ENCODE results near the gene MRPS24.

DNA sequence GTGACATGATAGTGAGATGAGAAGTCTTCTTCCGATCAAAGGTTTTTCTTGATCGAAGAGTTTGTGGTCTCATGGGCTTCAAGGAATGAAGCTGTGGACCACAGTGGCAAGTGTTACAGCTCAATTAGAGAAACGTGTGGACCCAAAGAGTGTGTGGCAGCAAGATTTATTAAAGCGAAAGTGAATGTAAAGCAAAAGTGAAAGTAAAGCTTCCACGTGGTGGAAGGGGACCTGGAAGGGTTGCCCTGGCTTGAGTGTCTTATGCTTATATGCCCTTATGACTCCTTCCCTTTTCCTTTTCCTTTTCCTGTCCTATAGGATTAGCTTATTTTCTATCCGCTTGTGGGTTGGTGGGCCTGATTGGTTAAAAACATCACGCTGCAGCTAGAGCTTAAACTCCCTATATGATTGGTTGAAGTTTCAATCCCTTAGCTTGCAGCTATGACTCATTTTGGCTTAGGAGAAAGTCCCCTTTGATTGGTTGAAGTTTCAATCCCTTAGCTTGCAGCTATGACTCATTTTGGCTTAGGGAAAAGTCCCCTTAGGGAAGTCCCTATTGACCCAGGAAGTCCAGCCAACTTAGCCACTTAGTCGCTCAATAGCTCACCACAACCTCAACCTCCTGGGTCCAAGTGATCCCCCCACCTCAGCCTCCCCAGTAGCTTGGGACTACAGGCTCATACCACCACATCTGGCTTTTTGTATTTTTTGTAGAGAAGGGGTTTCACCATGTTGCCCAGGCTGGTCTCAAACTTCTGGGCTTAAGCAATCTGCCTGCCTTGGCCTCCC, 34.7 kb downstream of the MRPS24 start:
- TF ChIP-seq, protein P1, sequence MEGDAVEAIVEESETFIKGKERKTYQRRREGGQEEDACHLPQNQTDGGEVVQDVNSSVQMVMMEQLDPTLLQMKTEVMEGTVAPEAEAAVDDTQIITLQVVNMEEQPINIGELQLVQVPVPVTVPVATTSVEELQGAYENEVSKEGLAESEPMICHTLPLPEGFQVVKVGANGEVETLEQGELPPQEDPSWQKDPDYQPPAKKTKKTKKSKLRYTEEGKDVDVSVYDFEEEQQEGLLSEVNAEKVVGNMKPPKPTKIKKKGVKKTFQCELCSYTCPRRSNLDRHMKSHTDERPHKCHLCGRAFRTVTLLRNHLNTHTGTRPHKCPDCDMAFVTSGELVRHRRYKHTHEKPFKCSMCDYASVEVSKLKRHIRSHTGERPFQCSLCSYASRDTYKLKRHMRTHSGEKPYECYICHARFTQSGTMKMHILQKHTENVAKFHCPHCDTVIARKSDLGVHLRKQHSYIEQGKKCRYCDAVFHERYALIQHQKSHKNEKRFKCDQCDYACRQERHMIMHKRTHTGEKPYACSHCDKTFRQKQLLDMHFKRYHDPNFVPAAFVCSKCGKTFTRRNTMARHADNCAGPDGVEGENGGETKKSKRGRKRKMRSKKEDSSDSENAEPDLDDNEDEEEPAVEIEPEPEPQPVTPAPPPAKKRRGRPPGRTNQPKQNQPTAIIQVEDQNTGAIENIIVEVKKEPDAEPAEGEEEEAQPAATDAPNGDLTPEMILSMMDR (IDR thresholded peaks at IDR 0.05; ENCODE audit: low read length) = no peak
- no peak for TF ChIP-seq EZH2 (IDR thresholded peaks at IDR 0.05; ENCODE audit: borderline replicate concordance, low read length)

Data from OCI-LY1 (cell line).